ENCODE results near the gene RPS28. TPM values are rescaled to one million over a fixed set of nuclear protein-coding genes. Genes with fewer than 3 reads are reported as not detected.

RPS28 gene
- total and polyA plus RNA-seq, 7 donors: 431 to 1,442 (median 947) TPM

DNA sequence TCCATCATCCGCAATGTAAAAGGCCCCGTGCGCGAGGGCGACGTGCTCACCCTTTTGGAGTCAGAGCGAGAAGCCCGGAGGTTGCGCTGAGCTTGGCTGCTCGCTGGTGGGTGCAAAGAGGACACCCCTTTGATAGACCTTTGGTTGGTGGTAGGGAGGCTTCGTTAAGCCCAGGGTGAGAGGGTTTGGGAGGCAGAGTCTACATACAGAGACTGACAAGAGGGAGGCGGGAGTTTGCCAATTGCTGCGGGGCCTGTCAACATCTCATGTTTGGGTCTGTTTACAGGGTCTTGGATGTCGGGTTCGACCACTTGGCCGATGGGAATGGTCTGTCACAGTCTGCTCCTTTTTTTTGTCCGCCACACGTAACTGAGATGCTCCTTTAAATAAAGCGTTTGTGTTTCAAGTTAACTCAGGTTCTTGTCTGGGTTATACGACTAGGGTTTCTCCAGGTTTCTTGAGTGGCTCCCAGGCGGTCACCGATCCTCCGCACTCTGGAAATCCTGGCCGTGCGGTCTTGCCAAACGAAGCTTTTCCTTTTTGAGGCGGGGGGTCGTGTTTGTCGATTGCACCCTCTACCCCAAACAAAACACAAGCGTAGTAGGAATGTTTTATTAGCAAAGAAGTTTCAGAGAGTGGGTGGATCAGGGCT is 816 bp downstream of the RPS28 start:
- no peaks in the 10 kb centered on the region for H3K9me3 ChIP-seq
- 9 to 12% (median 11%) methylated on average over 29 to 30 of the region's 30 CpGs for WGBS, 3 donors
- TF ChIP-seq, protein P1, sequence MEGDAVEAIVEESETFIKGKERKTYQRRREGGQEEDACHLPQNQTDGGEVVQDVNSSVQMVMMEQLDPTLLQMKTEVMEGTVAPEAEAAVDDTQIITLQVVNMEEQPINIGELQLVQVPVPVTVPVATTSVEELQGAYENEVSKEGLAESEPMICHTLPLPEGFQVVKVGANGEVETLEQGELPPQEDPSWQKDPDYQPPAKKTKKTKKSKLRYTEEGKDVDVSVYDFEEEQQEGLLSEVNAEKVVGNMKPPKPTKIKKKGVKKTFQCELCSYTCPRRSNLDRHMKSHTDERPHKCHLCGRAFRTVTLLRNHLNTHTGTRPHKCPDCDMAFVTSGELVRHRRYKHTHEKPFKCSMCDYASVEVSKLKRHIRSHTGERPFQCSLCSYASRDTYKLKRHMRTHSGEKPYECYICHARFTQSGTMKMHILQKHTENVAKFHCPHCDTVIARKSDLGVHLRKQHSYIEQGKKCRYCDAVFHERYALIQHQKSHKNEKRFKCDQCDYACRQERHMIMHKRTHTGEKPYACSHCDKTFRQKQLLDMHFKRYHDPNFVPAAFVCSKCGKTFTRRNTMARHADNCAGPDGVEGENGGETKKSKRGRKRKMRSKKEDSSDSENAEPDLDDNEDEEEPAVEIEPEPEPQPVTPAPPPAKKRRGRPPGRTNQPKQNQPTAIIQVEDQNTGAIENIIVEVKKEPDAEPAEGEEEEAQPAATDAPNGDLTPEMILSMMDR (IDR thresholded peaks at IDR 0.05): no peak
- peaks cover 0 to 34% of the 10 kb centered on the region in 2 donors for H3K36me3 ChIP-seq (ENCODE audit: insufficient read depth in 1 of 2, low read depth in 1 of 2)
- ATAC-seq (peak in 1 of 4 donors; percentile 1), DNase-seq (no peak)
- peak overlapping the region; percentile 99 for H3K4me3 ChIP-seq
- peak overlapping the region; percentile 97 for H3K27ac ChIP-seq
- H3K27me3 ChIP-seq (ENCODE audit: insufficient read depth in 3 of 3, low read length in 2 of 3): peaks cover 0 to 4% (median 0%) of the 10 kb centered on the region in 3 donors
- intact Hi-C loops (cut with DNase I): no loop called here
- peaks cover 33% of the 10 kb centered on the region for H3K4me1 ChIP-seq

GRCh38 chr19:8322638-8322997 is 1.3 kb downstream of the RPS28 start:
- peak overlapping the region; percentile 97 for H3K27ac ChIP-seq
- DNase-seq (no peak), ATAC-seq (no peak)
- intact Hi-C loops (cut with DNase I): no loop called here
- peak overlapping the region; percentile 99 for H3K4me3 ChIP-seq
- peaks cover 33% of the 10 kb centered on the region for H3K4me1 ChIP-seq
- TF ChIP-seq, protein P1 (IDR thresholded peaks at IDR 0.05): no peak
- H3K36me3 ChIP-seq (ENCODE audit: insufficient read depth in 1 of 2, low read depth in 1 of 2): peaks cover 0 to 30% of the 10 kb centered on the region in 2 donors
- WGBS, 3 donors: 55 to 70% (median 55%) methylated on average over 7 of the region's 7 CpGs
- no peaks in the 10 kb centered on the region for H3K9me3 ChIP-seq
- peaks cover 0 to 4% (median 0%) of the 10 kb centered on the region in 3 donors for H3K27me3 ChIP-seq (ENCODE audit: insufficient read depth in 3 of 3, low read length in 2 of 3)

DNA sequence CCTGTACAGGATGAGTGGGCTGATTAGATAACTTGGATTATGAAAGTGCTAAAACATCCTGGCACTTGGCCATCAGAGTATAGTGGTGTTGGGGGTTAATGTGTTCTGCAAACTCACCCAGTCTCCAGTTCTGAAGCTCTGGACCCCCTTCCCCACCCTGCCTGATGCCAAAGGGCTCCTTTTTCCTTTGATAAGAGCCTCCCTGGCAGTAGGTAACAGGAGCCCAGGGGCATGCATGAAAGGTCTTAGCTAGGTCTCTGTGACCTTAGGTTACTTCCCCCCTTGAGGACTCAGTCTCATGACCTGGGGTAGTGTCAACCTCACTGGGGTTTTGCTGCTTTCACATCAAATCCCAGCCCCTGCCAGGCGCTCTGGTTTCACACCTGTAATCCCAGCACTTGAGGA is 2.5 kb downstream of the RPS28 start:
- WGBS, 3 donors: 80 to 87% (median 83%) methylated on average over 1 of the region's 1 CpG
- H3K36me3 ChIP-seq (ENCODE audit: insufficient read depth in 1 of 2, low read depth in 1 of 2): peaks cover 0 to 22% of the 10 kb centered on the region in 2 donors
- ATAC-seq: no peak
- no peaks in the 10 kb centered on the region for H3K9me3 ChIP-seq
- peak in 1 of 2 donors; percentile 15 for DNase-seq
- peak overlapping the region; percentile 99 for H3K4me3 ChIP-seq
- TF ChIP-seq, protein P1 (IDR thresholded peaks at IDR 0.05): no peak
- H3K4me1 ChIP-seq: peaks cover 33% of the 10 kb centered on the region
- H3K27ac ChIP-seq: no peak overlapping the region
- peaks cover 0 to 4% (median 0%) of the 10 kb centered on the region in 3 donors for H3K27me3 ChIP-seq (ENCODE audit: insufficient read depth in 3 of 3, low read length in 2 of 3)
- intact Hi-C loops (cut with DNase I): no loop called here

GRCh38 chr19:8324186-8325050 is 3.1 kb downstream of the RPS28 start:
- ATAC-seq (peak in 1 of 4 donors; percentile 1), DNase-seq (peak in 1 of 2 donors; percentile 56)
- Histone ChIP-seq H3K27me3 (ENCODE audit: insufficient read depth in 3 of 3, low read length in 2 of 3) (peaks cover 0 to 4% (median 0%) of the 10 kb centered on the region in 3 donors), H3K4me3 (no peak overlapping the region), H3K4me1 (peaks cover 33% of the 10 kb centered on the region), H3K9me3 (no peaks in the 10 kb centered on the region), H3K27ac (peak overlapping the region; percentile 0), H3K36me3 (ENCODE audit: insufficient read depth in 1 of 2, low read depth in 1 of 2) (peaks cover 0 to 22% of the 10 kb centered on the region in 2 donors)
- TF ChIP-seq, protein P1 (IDR thresholded peaks at IDR 0.05): no peak
- intact Hi-C loops (cut with DNase I): no loop called here
- 59 to 62% (median 59%) methylated on average over 17 of the region's 17 CpGs for WGBS, 3 donors
